ENCODE results near the gene CEP170B.

The CEP170B gene

GRCh38 chr14:104893435-104894207 lies 28.6 kb downstream of the CEP170B start:
- H3F3A ChIP-seq (ENCODE audit: insufficient read depth, low read length), result no peaks in the 10 kb centered on the region
- H3K9me3 ChIP-seq (ENCODE audit: low read length), result no peaks in the 10 kb centered on the region
- H3K4me2 ChIP-seq (ENCODE audit: low read length), result no peak overlapping the region
- H3K79me2 ChIP-seq (ENCODE audit: insufficient read depth, low read length), result no peaks in the 10 kb centered on the region
- no peaks in the 10 kb centered on the region for H3K9me2 ChIP-seq (ENCODE audit: low read depth, low read length)
- H3K9ac ChIP-seq (ENCODE audit: low read length), result no peak overlapping the region
- peaks cover 5% of the 10 kb centered on the region for H3K27me3 ChIP-seq (ENCODE audit: insufficient read depth, low read length)
- no peaks in the 10 kb centered on the region for H4K20me1 ChIP-seq (ENCODE audit: insufficient read depth, low read length)
- no peak overlapping the region for H3K27ac ChIP-seq (ENCODE audit: low read depth, low read length, poor library complexity, severe bottlenecking)
- no peak overlapping the region for H2AFZ ChIP-seq (ENCODE audit: low read length)
- no peaks in the 10 kb centered on the region for H3K36me3 ChIP-seq (ENCODE audit: insufficient read depth, low read length)
- peaks cover 23% of the 10 kb centered on the region for H3K4me1 ChIP-seq (ENCODE audit: insufficient read depth, low read length, severe bottlenecking)
- no peak overlapping the region for H3K4me3 ChIP-seq (ENCODE audit: low read depth, low read length, poor library complexity, severe bottlenecking)
- no peak for TF ChIP-seq EZH2 (IDR thresholded peaks at IDR 0.05; ENCODE audit: borderline replicate concordance, low read length)
- no peak for TF ChIP-seq CTCF (IDR thresholded peaks at IDR 0.05; ENCODE audit: low read length)

GRCh38 chr14:104894331-104895206 lies 29.5 kb downstream of the CEP170B start:
- TF ChIP-seq CTCF (IDR thresholded peaks at IDR 0.05; ENCODE audit: low read length) (no peak), EZH2 (IDR thresholded peaks at IDR 0.05; ENCODE audit: borderline replicate concordance, low read length) (no peak)
- no peaks in the 10 kb centered on the region for H4K20me1 ChIP-seq (ENCODE audit: insufficient read depth, low read length)
- H3F3A ChIP-seq (ENCODE audit: insufficient read depth, low read length), result no peaks in the 10 kb centered on the region
- no peaks in the 10 kb centered on the region for H3K79me2 ChIP-seq (ENCODE audit: insufficient read depth, low read length)
- no peaks in the 10 kb centered on the region for H3K36me3 ChIP-seq (ENCODE audit: insufficient read depth, low read length)
- H3K9me3 ChIP-seq (ENCODE audit: low read length), result no peaks in the 10 kb centered on the region
- H3K4me3 ChIP-seq (ENCODE audit: low read depth, low read length, poor library complexity, severe bottlenecking), result no peak overlapping the region
- no peak overlapping the region for H3K4me2 ChIP-seq (ENCODE audit: low read length)
- H3K27me3 ChIP-seq (ENCODE audit: insufficient read depth, low read length), result peaks cover 5% of the 10 kb centered on the region
- no peaks in the 10 kb centered on the region for H3K9me2 ChIP-seq (ENCODE audit: low read depth, low read length)
- H3K9ac ChIP-seq (ENCODE audit: low read length), result no peak overlapping the region
- H3K4me1 ChIP-seq (ENCODE audit: insufficient read depth, low read length, severe bottlenecking), result peaks cover 23% of the 10 kb centered on the region
- no peak overlapping the region for H2AFZ ChIP-seq (ENCODE audit: low read length)
- no peak overlapping the region for H3K27ac ChIP-seq (ENCODE audit: low read depth, low read length, poor library complexity, severe bottlenecking)

GRCh38 chr14:104895207-104895785 lies 30.2 kb downstream of the CEP170B start:
- Histone ChIP-seq H3K9ac (ENCODE audit: low read length) (no peak overlapping the region), H3K4me2 (ENCODE audit: low read length) (peak overlapping the region; percentile 20; the same call in 1 of the 2 replicates), H2AFZ (ENCODE audit: low read length) (no peak overlapping the region)

More at GRCh38 chr14:104895207-104895785, 30.2 kb downstream of the CEP170B start:
- Histone ChIP-seq H3K36me3 (ENCODE audit: insufficient read depth, low read length) (no peaks in the 10 kb centered on the region), H4K20me1 (ENCODE audit: insufficient read depth, low read length) (no peaks in the 10 kb centered on the region), H3K4me1 (ENCODE audit: insufficient read depth, low read length, severe bottlenecking) (peaks cover 23% of the 10 kb centered on the region), H3F3A (ENCODE audit: insufficient read depth, low read length) (no peaks in the 10 kb centered on the region), H3K9me3 (ENCODE audit: low read length) (no peaks in the 10 kb centered on the region), H3K4me3 (ENCODE audit: low read depth, low read length, poor library complexity, severe bottlenecking) (no peak overlapping the region), H3K9me2 (ENCODE audit: low read depth, low read length) (no peaks in the 10 kb centered on the region), H3K79me2 (ENCODE audit: insufficient read depth, low read length) (no peaks in the 10 kb centered on the region), H3K27me3 (ENCODE audit: insufficient read depth, low read length) (peaks cover 10% of the 10 kb centered on the region), H3K27ac (ENCODE audit: low read depth, low read length, poor library complexity, severe bottlenecking) (no peak overlapping the region)
- TF ChIP-seq EZH2 (IDR thresholded peaks at IDR 0.05; ENCODE audit: borderline replicate concordance, low read length), result no peak
- TF ChIP-seq CTCF (IDR thresholded peaks at IDR 0.05; ENCODE audit: low read length), result no peak; the same call in 1 of the 2 replicates
